ENCODE measurements around the gene NGDN.

GRCh38 chr14:23443881-23444280 lies 25.6 kb upstream of the NGDN start:
- TF ChIP-seq CTCF (IDR thresholded peaks at IDR 0.05; ENCODE audit: low read depth, low read length, missing input control), result no peak
- TF ChIP-seq ZBTB33 (IDR thresholded peaks at IDR 0.05), result no peak
- TF ChIP-seq RXRA (IDR thresholded peaks at IDR 0.05), result no peak
- TF ChIP-seq ATF3 (IDR thresholded peaks at IDR 0.05), result no peak

All from liver (tissue), 3 donors.